ENCODE results near the gene CARNS1. TPM values are rescaled to one million over a fixed set of nuclear protein-coding genes. Genes with fewer than 3 reads are reported as not detected.

CARNS1 gene
- total RNA-seq, 1 experiment from 2014 or later = 1.1 TPM

DNA sequence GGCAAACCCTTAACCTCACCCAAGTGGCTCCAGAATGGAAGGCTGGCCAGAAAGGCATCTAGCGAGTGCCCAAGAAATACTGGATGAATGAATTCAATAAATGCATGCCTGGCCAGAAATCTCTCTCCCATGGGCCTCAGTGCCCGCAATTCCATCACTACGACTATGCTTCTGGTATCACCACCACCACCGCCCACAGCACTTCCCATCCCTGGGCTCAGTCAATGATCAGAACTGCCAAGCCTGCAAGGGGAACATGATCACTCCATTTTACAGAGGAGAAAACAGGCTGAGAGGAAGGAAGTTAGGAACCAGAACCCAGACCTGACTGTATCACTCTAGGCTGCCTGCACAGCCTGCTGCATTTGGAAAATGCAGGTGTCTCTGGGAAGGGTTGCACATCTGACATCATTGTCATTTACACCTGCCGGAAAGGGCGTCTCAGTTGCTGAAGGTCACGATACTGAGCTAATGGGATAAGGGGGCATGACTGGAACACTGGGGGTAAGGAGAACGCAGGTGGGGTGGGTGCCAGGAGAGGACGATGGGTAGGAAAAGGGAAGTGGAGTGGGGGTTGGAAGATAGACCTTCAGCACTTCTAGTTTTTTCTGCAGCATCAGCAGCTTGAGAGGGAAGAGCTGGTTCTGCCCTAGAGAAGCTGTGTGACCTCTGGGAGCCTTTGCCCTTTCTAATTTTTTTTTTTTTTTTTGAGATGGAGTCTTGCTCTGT is 33.8 kb downstream of the CARNS1 start:
- Histone ChIP-seq H3K9me3 (ENCODE audit: control insufficient read depth, low read depth, low read length) (no peaks in the 10 kb centered on the region), H4K5ac (ENCODE audit: insufficient read length, low read depth, low read length) (no peak overlapping the region), H3K18ac (ENCODE audit: insufficient read length, low read depth, low read length) (no peak overlapping the region), H3K4me2 (ENCODE audit: insufficient read depth, insufficient read length, low read length) (no peak overlapping the region), H3K9ac (ENCODE audit: extremely low read depth, insufficient read length, low read length) (no peak overlapping the region), H3K79me1 (ENCODE audit: insufficient read depth, low read depth, low read length, poor library complexity, severe bottlenecking) (no peaks in the 10 kb centered on the region), H3K14ac (ENCODE audit: insufficient read depth, low read length) (no peak overlapping the region), H2BK120ac (ENCODE audit: low read depth, low read length, poor library complexity, severe bottlenecking) (no peak overlapping the region), H3K27ac (ENCODE audit: insufficient read length, low read depth, low read length) (no peak overlapping the region), H4K20me1 (ENCODE audit: control insufficient read depth, insufficient read depth, insufficient read length) (no peaks in the 10 kb centered on the region), H4K91ac (ENCODE audit: insufficient read length, low read depth, low read length) (no peak overlapping the region), H3K23me2 (ENCODE audit: insufficient read length, low read depth, low read length, poor library complexity, severe bottlenecking) (peaks cover 3% of the 10 kb centered on the region), H3T11ph (ENCODE audit: low read length) (no peak overlapping the region), H3K27me3 (ENCODE audit: insufficient read depth, low read length) (no peaks in the 10 kb centered on the region), H3K4me1 (ENCODE audit: insufficient read depth, low read length) (no peaks in the 10 kb centered on the region), H3K23ac (ENCODE audit: insufficient read length, low read depth, low read length) (no peak overlapping the region), H2BK15ac (ENCODE audit: low read depth, low read length) (no peak overlapping the region), H2BK5ac (ENCODE audit: insufficient read length, low read length) (no peak overlapping the region), H2BK12ac (ENCODE audit: insufficient read length, low read depth, low read length) (no peak overlapping the region), H2BK20ac (ENCODE audit: low read depth, low read length, poor library complexity, severe bottlenecking) (no peak overlapping the region), H3K4ac (ENCODE audit: low read depth, low read length) (no peak overlapping the region), H3K56ac (ENCODE audit: insufficient read length, low read depth, low read length) (no peak overlapping the region), H2AFZ (ENCODE audit: low read length) (no peak overlapping the region), H2AK5ac (ENCODE audit: insufficient read length, low read length) (no peak overlapping the region), H4K8ac (replicated peaks; ENCODE audit: insufficient read length, low read depth, low read length) (no peak overlapping the region), H3K79me2 (ENCODE audit: insufficient read depth, low read length) (no peaks in the 10 kb centered on the region)
- no peak for DNase-seq
- no peak for TF ChIP-seq CTCF (conservative IDR thresholded peaks at IDR 0.05)
- no CpG with 5 or more reads among the region's 9 CpGs for WGBS (ENCODE audit: extremely low coverage, insufficient read length, low lambda C conversion rate)
- Mint-ChIP-seq H3K27me3 (ENCODE audit: low read depth) (peaks cover 15% of the 10 kb centered on the region), H3K27ac (no peak overlapping the region; a peak in 1 of 7 replicates), H3K4me3 (no peak overlapping the region), H3K4me1 (0 out of 4 replicates have a peak, but pooled peaks cover 2 to 7% of the 10 kb centered on the region in 2 experiments), H3K9me3 (no peaks in the 10 kb centered on the region), H3K36me3 (ENCODE audit: insufficient read depth in 1 of 3, low read depth in 3 of 3) (no peaks in the 10 kb centered on the region; a peak in 1 of 7 replicates)
